Measurements from ENCODE around the gene CUL9. TPM values are rescaled to one million over a fixed set of nuclear protein-coding genes. Genes with fewer than 3 reads are reported as not detected.

CUL9 gene
- total RNA-seq, 1 donor from 2014 or later, result 38.9 TPM

GRCh38 chr6:43213431-43213830 is 31.4 kb downstream of the CUL9 start:
- H3K27me3 Mint-ChIP-seq (ENCODE audit: insufficient read depth), result no peaks in the 10 kb centered on the region

GRCh38 chr6:43215066-43215465 is 33.1 kb downstream of the CUL9 start:
- Mint-ChIP-seq H3K27ac (no peak overlapping the region), H3K4me3 (no peak overlapping the region), H3K4me1 (ENCODE audit: low read depth) (no peaks in the 10 kb centered on the region), H3K27me3 (ENCODE audit: insufficient read depth) (no peaks in the 10 kb centered on the region), H3K9me3 (no peaks in the 10 kb centered on the region), H3K36me3 (ENCODE audit: low read depth) (peaks cover 34% of the 10 kb centered on the region)
- DNase-seq (ENCODE audit: low spot score), result no peak
- intact Hi-C loops (cut with micrococcal nuclease), result no loop called here

More at GRCh38 chr6:43213431-43213830, 31.4 kb downstream of the CUL9 start:
- no peaks in the 10 kb centered on the region for H3K4me1 Mint-ChIP-seq (ENCODE audit: low read depth)
- H3K36me3 Mint-ChIP-seq (ENCODE audit: low read depth), result peaks cover 24% of the 10 kb centered on the region
- H3K4me3 Mint-ChIP-seq, result no peak overlapping the region
- H3K9me3 Mint-ChIP-seq, result no peaks in the 10 kb centered on the region
- no peak for DNase-seq (ENCODE audit: low spot score)
- intact Hi-C loops (cut with micrococcal nuclease), result no loop called here
- H3K27ac Mint-ChIP-seq, result no peak overlapping the region

GRCh38 chr6:43216200-43216599 is 34.2 kb downstream of the CUL9 start:
- H3K4me1 Mint-ChIP-seq (ENCODE audit: low read depth), result peaks cover 1% of the 10 kb centered on the region
- H3K27ac Mint-ChIP-seq, result no peak overlapping the region
- intact Hi-C loops (cut with micrococcal nuclease), result no loop called here
- no peak overlapping the region for H3K4me3 Mint-ChIP-seq
- H3K9me3 Mint-ChIP-seq, result no peaks in the 10 kb centered on the region
- DNase-seq (ENCODE audit: low spot score), result no peak
- H3K27me3 Mint-ChIP-seq (ENCODE audit: insufficient read depth), result no peaks in the 10 kb centered on the region
- peaks cover 32% of the 10 kb centered on the region for H3K36me3 Mint-ChIP-seq (ENCODE audit: low read depth)

- Mint-ChIP-seq H3K4me1 (ENCODE audit: low read depth) (peaks cover 11% of the 10 kb centered on the region), H3K27ac (no peak overlapping the region)
- intact Hi-C loops (cut with micrococcal nuclease), result no loop called here
Measured at GRCh38 chr6:43217351-43217750, 35.4 kb downstream of the CUL9 start.

GRCh38 chr6:43219119-43219518 is 37.1 kb downstream of the CUL9 start:
- H3K4me1 Mint-ChIP-seq (ENCODE audit: low read depth), result peaks cover 23% of the 10 kb centered on the region
- no peaks in the 10 kb centered on the region for H3K9me3 Mint-ChIP-seq
- peak overlapping the region; percentile 59 for H3K27ac Mint-ChIP-seq
- intact Hi-C loops (cut with micrococcal nuclease), result no loop called here
- no peaks in the 10 kb centered on the region for H3K27me3 Mint-ChIP-seq (ENCODE audit: insufficient read depth)
- peaks cover 44% of the 10 kb centered on the region for H3K36me3 Mint-ChIP-seq (ENCODE audit: low read depth)
- no peak for DNase-seq (ENCODE audit: low spot score)
- no peak overlapping the region for H3K4me3 Mint-ChIP-seq

More at GRCh38 chr6:43217351-43217750, 35.4 kb downstream of the CUL9 start:
- no peaks in the 10 kb centered on the region for H3K27me3 Mint-ChIP-seq (ENCODE audit: insufficient read depth)
- H3K4me3 Mint-ChIP-seq, result no peak overlapping the region
- no peak for DNase-seq (ENCODE audit: low spot score)
- H3K9me3 Mint-ChIP-seq, result no peaks in the 10 kb centered on the region
- peaks cover 37% of the 10 kb centered on the region for H3K36me3 Mint-ChIP-seq (ENCODE audit: low read depth)

- Mint-ChIP-seq H3K27ac (peak overlapping the region; percentile 36), H3K4me3 (no peak overlapping the region), H3K9me3 (no peaks in the 10 kb centered on the region), H3K4me1 (ENCODE audit: low read depth) (peaks cover 30% of the 10 kb centered on the region), H3K36me3 (ENCODE audit: low read depth) (peaks cover 49% of the 10 kb centered on the region), H3K27me3 (ENCODE audit: insufficient read depth) (no peaks in the 10 kb centered on the region)
- DNase-seq (ENCODE audit: low spot score), result no peak
- intact Hi-C loops (cut with micrococcal nuclease), result no loop called here
Measured at GRCh38 chr6:43219814-43220213, 37.8 kb downstream of the CUL9 start.

GRCh38 chr6:43220439-43220951 is 38.5 kb downstream of the CUL9 start:
- no peaks in the 10 kb centered on the region for H3K27me3 Mint-ChIP-seq (ENCODE audit: insufficient read depth)
- no peak for DNase-seq (ENCODE audit: low spot score)
- H3K4me1 Mint-ChIP-seq (ENCODE audit: low read depth), result peaks cover 34% of the 10 kb centered on the region
- intact Hi-C loops (cut with micrococcal nuclease), result no loop called here
- H3K27ac Mint-ChIP-seq, result no peak overlapping the region
- no peak overlapping the region for H3K4me3 Mint-ChIP-seq
- H3K36me3 Mint-ChIP-seq (ENCODE audit: low read depth), result peaks cover 47% of the 10 kb centered on the region
- no peaks in the 10 kb centered on the region for H3K9me3 Mint-ChIP-seq

GRCh38 chr6:43221046-43221972 is 39.3 kb downstream of the CUL9 start:
- H3K36me3 Mint-ChIP-seq (ENCODE audit: low read depth), result peaks cover 55% of the 10 kb centered on the region
- peaks cover 42% of the 10 kb centered on the region for H3K4me1 Mint-ChIP-seq (ENCODE audit: low read depth)
- H3K9me3 Mint-ChIP-seq, result no peaks in the 10 kb centered on the region
- peak overlapping the region; percentile 68 for H3K27ac Mint-ChIP-seq
- no peak for DNase-seq (ENCODE audit: low spot score)
- no peak overlapping the region for H3K4me3 Mint-ChIP-seq
- intact Hi-C loops (cut with micrococcal nuclease), result no loop called here
- no peaks in the 10 kb centered on the region for H3K27me3 Mint-ChIP-seq (ENCODE audit: insufficient read depth)

- H3K4me1 Mint-ChIP-seq (ENCODE audit: low read depth), result peaks cover 48% of the 10 kb centered on the region
- peaks cover 54% of the 10 kb centered on the region for H3K36me3 Mint-ChIP-seq (ENCODE audit: low read depth)
- H3K27me3 Mint-ChIP-seq (ENCODE audit: insufficient read depth), result no peaks in the 10 kb centered on the region
- intact Hi-C loops (cut with micrococcal nuclease), result no loop called here
- peak overlapping the region; percentile 81 for H3K27ac Mint-ChIP-seq
- DNase-seq (ENCODE audit: low spot score), result no peak
- no peaks in the 10 kb centered on the region for H3K9me3 Mint-ChIP-seq
- H3K4me3 Mint-ChIP-seq, result no peak overlapping the region
Measured at GRCh38 chr6:43222418-43223059, 40.5 kb downstream of the CUL9 start.

- Mint-ChIP-seq H3K4me3 (no peak overlapping the region), H3K27me3 (ENCODE audit: insufficient read depth) (no peaks in the 10 kb centered on the region), H3K36me3 (ENCODE audit: low read depth) (peaks cover 54% of the 10 kb centered on the region), H3K4me1 (ENCODE audit: low read depth) (peaks cover 54% of the 10 kb centered on the region), H3K27ac (peak overlapping the region; percentile 81), H3K9me3 (no peaks in the 10 kb centered on the region)
- DNase-seq (ENCODE audit: low spot score), result no peak
- intact Hi-C loops (cut with micrococcal nuclease), result no loop called here
Measured at GRCh38 chr6:43223175-43223574, 41.2 kb downstream of the CUL9 start.

- DNase-seq (ENCODE audit: low spot score), result no peak
- H3K27ac Mint-ChIP-seq, result peak overlapping the region; percentile 74
- H3K4me3 Mint-ChIP-seq, result peak overlapping the region; percentile 51
- peaks cover 65% of the 10 kb centered on the region for H3K4me1 Mint-ChIP-seq (ENCODE audit: low read depth)
- peaks cover 3% of the 10 kb centered on the region for H3K27me3 Mint-ChIP-seq (ENCODE audit: insufficient read depth)
- H3K36me3 Mint-ChIP-seq (ENCODE audit: low read depth), result peaks cover 45% of the 10 kb centered on the region
- H3K9me3 Mint-ChIP-seq, result no peaks in the 10 kb centered on the region
- intact Hi-C loops (cut with micrococcal nuclease), result loop anchor here (5.0 kb wide), 2 partner anchors 169 to 281 kb away; partner anchors contain the start of genes KLC4 and MRPL2
Measured at GRCh38 chr6:43226192-43226851, 44.3 kb downstream of the CUL9 start.

- H3K27ac Mint-ChIP-seq, result peak within 1 kb of the TSS; percentile 89
- intact Hi-C loops (cut with micrococcal nuclease), result loop anchor here (1.0 to 5.0 kb wide), 3 partner anchors 57 to 278 kb away; partner anchors contain the start of genes KLC4 and MRPL2
Measured at GRCh38 chr6:43228951-43229802, 47.2 kb downstream of the CUL9 start, which contains the start of gene DNPH1. DNPH1 (minus strand) TSS chr6:43229481; CDS start chr6:43229456, 25 bp downstream.

More at GRCh38 chr6:43228951-43229802, 47.2 kb downstream of the CUL9 start, which contains the start of gene DNPH1:
- Mint-ChIP-seq H3K9me3 (no peaks in the 10 kb centered on the region), H3K4me1 (ENCODE audit: low read depth) (peaks cover 47% of the 10 kb centered on the region), H3K4me3 (peak within 1 kb of the TSS; percentile 92), H3K36me3 (ENCODE audit: low read depth) (peaks cover 28% of the 10 kb centered on the region), H3K27me3 (ENCODE audit: insufficient read depth) (peaks cover 22% of the 10 kb centered on the region)
- DNase-seq (ENCODE audit: low spot score), result peak; percentile 78

Data from activated T-helper 1 cell treated with anti-CD3 and anti-CD28 coated beads, Interleukin-12 subunit alpha, Interleukin-12 subunit beta, Interleukin-2, Interleukin-4 antibody, amounts not matched to agents 30 ng/mL and 10 ng/mL and 1 ng/mL, durations not matched to agents 14 hours and 24 hours and 36 hours (primary cell).